ENCODE results near the gene RPRD1B. TPM values are rescaled to one million over a fixed set of nuclear protein-coding genes. Genes with fewer than 3 reads are reported as not detected.

Gene RPRD1B
- 33.9 and 35.5 TPM in 2 replicates for total RNA-seq (2014; rRNA removed; shearing (Covaris generic))

GRCh38 chr20:38033330-38034107, at the start of gene RPRD1B, which contains the start of gene TTI1:
TSS of gene RPRD1B (plus strand) at chr20:38033746. CDS start at chr20:38033948, 202 bp downstream.
TSS of gene TTI1 (minus strand) at chr20:38033456. CDS start at chr20:38013816, 19,640 bp downstream.
- DNase-seq (ENCODE audit: low spot score): peak; percentile 98

- no peak for DNase-seq (ENCODE audit: low spot score)
These were observed 49.3 kb upstream of the RPRD1B start for GRCh38 chr20:37984018-37984785.

GRCh38 chr20:37986044-37986858, 47.3 kb upstream of the RPRD1B start:
- no peak for DNase-seq (ENCODE audit: low spot score)

- DNase-seq (ENCODE audit: low spot score): peak; percentile 38
These were observed 46.5 kb upstream of the RPRD1B start for GRCh38 chr20:37986873-37987601.

- no peak for DNase-seq (ENCODE audit: low spot score)
These were observed 45.8 kb upstream of the RPRD1B start for GRCh38 chr20:37987602-37988290.

GRCh38 chr20:37988306-37988954, 45.1 kb upstream of the RPRD1B start:
- DNase-seq (ENCODE audit: low spot score): no peak

- DNase-seq (ENCODE audit: low spot score): peak; percentile 96
These were observed 43.8 kb upstream of the RPRD1B start for GRCh38 chr20:37989601-37990295.

- DNase-seq (ENCODE audit: low spot score): peak; percentile 94
These were observed 42.9 kb upstream of the RPRD1B start for GRCh38 chr20:37990571-37991151.

GRCh38 chr20:37991157-37991866, 42.2 kb upstream of the RPRD1B start:
- no peak for DNase-seq (ENCODE audit: low spot score)

GRCh38 chr20:37991908-37992307, 41.6 kb upstream of the RPRD1B start:
- DNase-seq (ENCODE audit: low spot score): no peak

- peak; percentile 68 for DNase-seq (ENCODE audit: low spot score)
These were observed 40.6 kb upstream of the RPRD1B start for GRCh38 chr20:37992802-37993409.

GRCh38 chr20:37994512-37994911, 39.0 kb upstream of the RPRD1B start:
- DNase-seq (ENCODE audit: low spot score): no peak

GRCh38 chr20:37995856-37996605, 37.5 kb upstream of the RPRD1B start:
- no peak for DNase-seq (ENCODE audit: low spot score)

GRCh38 chr20:37997516-37997915, 36.0 kb upstream of the RPRD1B start:
- DNase-seq (ENCODE audit: low spot score): no peak

GRCh38 chr20:37999526-38000263, 33.9 kb upstream of the RPRD1B start:
- no peak for DNase-seq (ENCODE audit: low spot score)

- no peak for DNase-seq (ENCODE audit: low spot score)
These were observed 33.3 kb upstream of the RPRD1B start for GRCh38 chr20:38000293-38000692.
